ENCODE measurements around the gene SAMD1.

SAMD1 gene

GRCh38 chr19:14090509-14091080 is at the start of gene SAMD1:
Gene SAMD1 (minus strand): TSS chr19:14090751.
- peak; percentile 77 for DNase-seq

- DNase-seq = no peak
Measured at GRCh38 chr19:14139944-14140343, 49.4 kb upstream of the SAMD1 start.

GRCh38 chr19:14138576-14139265 is 48.2 kb upstream of the SAMD1 start:
- no peak for DNase-seq

GRCh38 chr19:14136509-14137281 is 46.1 kb upstream of the SAMD1 start, which contains the start of gene ASF1B:
Gene ASF1B (minus strand): TSS chr19:14136589. CDS start chr19:14136456, 133 bp downstream.
- peak; percentile 100 for DNase-seq

- DNase-seq = no peak
Measured at GRCh38 chr19:14135985-14136508, 45.5 kb upstream of the SAMD1 start.

GRCh38 chr19:14135355-14135754 is 44.8 kb upstream of the SAMD1 start:
- DNase-seq = no peak

- DNase-seq = no peak
Measured at GRCh38 chr19:14127929-14128509, 37.5 kb upstream of the SAMD1 start.

- no peak for DNase-seq
Measured at GRCh38 chr19:14127176-14127575, 36.6 kb upstream of the SAMD1 start.

- DNase-seq = no peak
Measured at GRCh38 chr19:14122924-14123323, 32.4 kb upstream of the SAMD1 start.

- no peak for DNase-seq
Measured at GRCh38 chr19:14120497-14120780, 29.9 kb upstream of the SAMD1 start.

GRCh38 chr19:14119644-14120496 is 29.3 kb upstream of the SAMD1 start:
- no peak for DNase-seq

GRCh38 chr19:14119146-14119545 is 28.6 kb upstream of the SAMD1 start:
- DNase-seq = no peak

- DNase-seq = peak; percentile 35
Measured at GRCh38 chr19:14118165-14119051, 27.9 kb upstream of the SAMD1 start.

- peak; percentile 99 for DNase-seq
Measured at GRCh38 chr19:14117668-14118164, 27.2 kb upstream of the SAMD1 start, which contains the start of gene PRKACA. Gene PRKACA (minus strand): TSS chr19:14117762. CDS start chr19:14117547, 215 bp downstream.

GRCh38 chr19:14116918-14117578 is 26.5 kb upstream of the SAMD1 start:
- no peak for DNase-seq

- no peak for DNase-seq
Measured at GRCh38 chr19:14116525-14116917, 26.0 kb upstream of the SAMD1 start.

GRCh38 chr19:14115756-14116155 is 25.2 kb upstream of the SAMD1 start:
- no peak for DNase-seq

- DNase-seq = peak; percentile 66
Measured at GRCh38 chr19:14114854-14115253, 24.3 kb upstream of the SAMD1 start.

- no peak for DNase-seq
Measured at GRCh38 chr19:14114439-14114838, 23.9 kb upstream of the SAMD1 start.

GRCh38 chr19:14113762-14114414 is 23.3 kb upstream of the SAMD1 start:
- peak; percentile 73 for DNase-seq
